Progenitor cell of endocrine pancreas (in vitro differentiated cells): Measurements from ENCODE around the gene CYP26C1. TPM values are rescaled to one million over a fixed set of nuclear protein-coding genes. Genes with fewer than 3 reads are reported as not detected.

Source experiments
- DNase-seq: peaks from one replicate; pipeline ENCODE4 v3.0.0; 2021; ENCODE audit warnings: low spot score; ENCODE audit not compliant: unreplicated experiment
- H3K27ac Mint-ChIP-seq: 2 replicates; pipeline ENCODE4 v1.8.0; 2021; ENCODE audit warnings: mild to moderate bottlenecking, moderate library complexity, mixed read lengths
- H3K27me3 Mint-ChIP-seq: 2 replicates; pipeline ENCODE4 v1.8.0; 2021; ENCODE audit warnings: mixed read lengths
- H3K36me3 Mint-ChIP-seq: 2 replicates; pipeline ENCODE4 v1.8.0; 2022; ENCODE audit warnings: mixed read lengths; ENCODE audit not compliant: insufficient read depth
- H3K4me1 Mint-ChIP-seq: 2 replicates; pipeline ENCODE4 v1.8.0; 2021; ENCODE audit warnings: low read depth, mixed read lengths
- H3K4me3 Mint-ChIP-seq: 2 replicates; pipeline ENCODE4 v1.8.0; 2021; ENCODE audit warnings: low read depth, mild to moderate bottlenecking, moderate library complexity, mixed read lengths
- H3K9me3 Mint-ChIP-seq: 2 replicates; pipeline ENCODE4 v1.8.0; 2021; ENCODE audit warnings: low read depth, mixed read lengths
- CTCF ChIP-seq: fragments of 200-600 bp; sonication (generic); IDR thresholded peaks from one replicate; pipeline ENCODE4 v1.5.0; 2021; ENCODE audit warnings: antibody characterized with exemption, mild to moderate bottlenecking; ENCODE audit not compliant: unreplicated experiment
- long read RNA-seq: library from polyadenylated mRNA; unstranded; transcript quantifications from one replicate; pipeline ENCODE4 v2.0.0, GENCODE V29; 2020
- total RNA-seq: library from RNA; stranded (reverse); gene quantifications from 2 replicates; pipeline ENCODE4 v1.2.1, GENCODE V29; 2021

Gene CYP26C1
- total RNA-seq, result 0.26 and 0.29 TPM in 2 replicates
- long read RNA-seq, result 0 reads

GRCh38 chr10:93059975-93060886 is at the start of gene CYP26C1:
TSS of gene CYP26C1 (plus strand) at chr10:93060798. CDS start at chr10:93061264, 466 bp downstream.
- H3K9me3 Mint-ChIP-seq, result no peaks in the 10 kb centered on the region
- peaks cover 36% of the 10 kb centered on the region for H3K36me3 Mint-ChIP-seq
- no peaks in the 10 kb centered on the region for H3K4me1 Mint-ChIP-seq
- H3K27ac Mint-ChIP-seq, result no peak within 1 kb of the TSS
- H3K27me3 Mint-ChIP-seq, result peaks cover 54% of the 10 kb centered on the region
- no peak for TF ChIP-seq CTCF
- H3K4me3 Mint-ChIP-seq, result no peak within 1 kb of the TSS
- no peak for DNase-seq

- H3K4me1 Mint-ChIP-seq, result no peaks in the 10 kb centered on the region
- H3K9me3 Mint-ChIP-seq, result no peaks in the 10 kb centered on the region
- H3K27me3 Mint-ChIP-seq, result no peaks in the 10 kb centered on the region
- no peak for DNase-seq
- no peak for TF ChIP-seq CTCF
- H3K27ac Mint-ChIP-seq, result no peak overlapping the region
- no peak overlapping the region for H3K4me3 Mint-ChIP-seq
- peaks cover 4% of the 10 kb centered on the region for H3K36me3 Mint-ChIP-seq
These were observed 44.9 kb upstream of the CYP26C1 start for GRCh38 chr10:93015722-93016121.

GRCh38 chr10:93023013-93023650 is 37.5 kb upstream of the CYP26C1 start:
- DNase-seq, result no peak
- no peak overlapping the region for H3K27ac Mint-ChIP-seq
- no peak for TF ChIP-seq CTCF
- peaks cover 12% of the 10 kb centered on the region for H3K9me3 Mint-ChIP-seq
- H3K4me3 Mint-ChIP-seq, result no peak overlapping the region
- no peaks in the 10 kb centered on the region for H3K27me3 Mint-ChIP-seq
- H3K4me1 Mint-ChIP-seq, result peaks cover 8% of the 10 kb centered on the region
- peaks cover 16% of the 10 kb centered on the region for H3K36me3 Mint-ChIP-seq

GRCh38 chr10:93026072-93026471 is 34.5 kb upstream of the CYP26C1 start:
- Mint-ChIP-seq H3K36me3 (peaks cover 16% of the 10 kb centered on the region), H3K4me3 (no peak overlapping the region), H3K27ac (no peak overlapping the region), H3K4me1 (peaks cover 14% of the 10 kb centered on the region), H3K27me3 (no peaks in the 10 kb centered on the region), H3K9me3 (peaks cover 12% of the 10 kb centered on the region)
- no peak for DNase-seq
- TF ChIP-seq CTCF, result no peak

- Mint-ChIP-seq H3K36me3 (peaks cover 16% of the 10 kb centered on the region), H3K9me3 (peaks cover 12% of the 10 kb centered on the region), H3K4me3 (no peak overlapping the region), H3K4me1 (peaks cover 20% of the 10 kb centered on the region), H3K27ac (no peak overlapping the region), H3K27me3 (no peaks in the 10 kb centered on the region)
- no peak for DNase-seq
- no peak for TF ChIP-seq CTCF
These were observed 33.1 kb upstream of the CYP26C1 start for GRCh38 chr10:93027508-93027907.
